ENCODE data around the gene PATZ1. TPM values are rescaled to one million over a fixed set of nuclear protein-coding genes. Genes with fewer than 3 reads are reported as not detected.

The PATZ1 gene
- polyA plus RNA-seq, 3 donors from 2014 or later, result 4.5 to 9.1 (median 5.3) TPM

- peak overlapping the region; percentile 98 to 100 (median 99) for H3K27ac Mint-ChIP-seq
- peaks cover 51 to 54% of the 10 kb centered on the region in 2 donors for H3K4me1 Mint-ChIP-seq
- H3K4me3 Mint-ChIP-seq, result peak overlapping the region; percentile 96 to 98 (median 98)
- H3K9me3 Mint-ChIP-seq, result no peaks in the 10 kb centered on the region
- peak in 1 of 3 donors; percentile 26 for DNase-seq
- peaks cover 3 to 14% (median 11%) of the 10 kb centered on the region in 3 donors for H3K36me3 Mint-ChIP-seq
- H3K27me3 Mint-ChIP-seq (ENCODE audit: low read depth in 3 of 3), result peaks cover 11 to 37% (median 19%) of the 10 kb centered on the region in 3 donors
These were observed 54.5 kb downstream of the PATZ1 start for GRCh38 chr22:31291481-31292235.

- H3K9me3 Mint-ChIP-seq, result no peaks in the 10 kb centered on the region
- H3K36me3 Mint-ChIP-seq, result peaks cover 3 to 17% (median 11%) of the 10 kb centered on the region in 3 donors
- DNase-seq, result peak; percentile 95 to 97 (median 96)
- H3K27ac Mint-ChIP-seq, result peak overlapping the region; percentile 99 to 100 (median 99)
- peaks cover 14 to 40% (median 19%) of the 10 kb centered on the region in 3 donors for H3K27me3 Mint-ChIP-seq (ENCODE audit: low read depth in 3 of 3)
- peak overlapping the region; percentile 96 to 98 (median 98) for H3K4me3 Mint-ChIP-seq
- H3K4me1 Mint-ChIP-seq, result peaks cover 60 to 63% of the 10 kb centered on the region in 2 donors
These were observed 55.4 kb downstream of the PATZ1 start for GRCh38 chr22:31290494-31291471.

- Mint-ChIP-seq H3K36me3 (peaks cover 3 to 28% (median 15%) of the 10 kb centered on the region in 3 donors), H3K27ac (peak overlapping the region; percentile 99 to 100 (median 99)), H3K4me1 (peaks cover 72 to 74% of the 10 kb centered on the region in 2 donors), H3K9me3 (no peaks in the 10 kb centered on the region), H3K27me3 (ENCODE audit: low read depth in 3 of 3) (peaks cover 14 to 40% (median 19%) of the 10 kb centered on the region in 3 donors), H3K4me3 (peak overlapping the region; percentile 96 to 98 (median 98))
- DNase-seq, result no peak
These were observed 56.8 kb downstream of the PATZ1 start for GRCh38 chr22:31289344-31289743.

- Mint-ChIP-seq H3K27ac (peak overlapping the region; percentile 99 to 100 (median 99)), H3K36me3 (peaks cover 3 to 31% (median 15%) of the 10 kb centered on the region in 3 donors), H3K4me1 (peaks cover 70 to 73% of the 10 kb centered on the region in 2 donors), H3K4me3 (peak overlapping the region; percentile 53 to 98 (median 96)), H3K27me3 (ENCODE audit: low read depth in 3 of 3) (peaks cover 14 to 40% (median 19%) of the 10 kb centered on the region in 3 donors), H3K9me3 (no peaks in the 10 kb centered on the region)
- DNase-seq, result peak in 1 of 3 donors; percentile 22
These were observed 57.5 kb downstream of the PATZ1 start for GRCh38 chr22:31288496-31289240.

- Mint-ChIP-seq H3K27ac (peak overlapping the region; percentile 99 to 100 (median 99)), H3K9me3 (no peaks in the 10 kb centered on the region), H3K4me1 (peaks cover 69 to 70% of the 10 kb centered on the region in 2 donors), H3K27me3 (ENCODE audit: low read depth in 3 of 3) (peaks cover 14 to 40% (median 19%) of the 10 kb centered on the region in 3 donors), H3K4me3 (peak overlapping the region; percentile 53 to 98 (median 67)), H3K36me3 (peaks cover 7 to 37% (median 21%) of the 10 kb centered on the region in 3 donors)
- DNase-seq, result no peak
These were observed 58.2 kb downstream of the PATZ1 start for GRCh38 chr22:31287818-31288495.

- peaks cover 58 to 61% of the 10 kb centered on the region in 2 donors for H3K4me1 Mint-ChIP-seq
These were observed 59.5 kb downstream of the PATZ1 start for GRCh38 chr22:31286360-31287255.

GRCh38 chr22:31284281-31285155 is 61.6 kb downstream of the PATZ1 start:
- H3K4me3 Mint-ChIP-seq, result no peak overlapping the region
- peaks cover 46 to 51% of the 10 kb centered on the region in 2 donors for H3K4me1 Mint-ChIP-seq
- no peak for DNase-seq
- peak overlapping the region; percentile 99 to 100 (median 99) for H3K27ac Mint-ChIP-seq
- H3K9me3 Mint-ChIP-seq, result no peaks in the 10 kb centered on the region
- peaks cover 4 to 42% (median 15%) of the 10 kb centered on the region in 3 donors for H3K36me3 Mint-ChIP-seq
- peaks cover 1 to 14% (median 4%) of the 10 kb centered on the region in 3 donors for H3K27me3 Mint-ChIP-seq (ENCODE audit: low read depth in 3 of 3)

More at GRCh38 chr22:31286360-31287255, 59.5 kb downstream of the PATZ1 start:
- Mint-ChIP-seq H3K4me3 (peak overlapping the region; percentile 58 to 79 (median 73)), H3K36me3 (peaks cover 7 to 42% (median 23%) of the 10 kb centered on the region in 3 donors), H3K9me3 (no peaks in the 10 kb centered on the region), H3K27ac (peak overlapping the region; percentile 99 to 100 (median 99)), H3K27me3 (ENCODE audit: low read depth in 3 of 3) (peaks cover 8 to 29% (median 13%) of the 10 kb centered on the region in 3 donors)
- DNase-seq, result peak; percentile 61 to 70 (median 69)

GRCh38 chr22:31282748-31283468 is 63.2 kb downstream of the PATZ1 start:
- peaks cover 34% of the 10 kb centered on the region in 2 donors for H3K4me1 Mint-ChIP-seq
- peaks cover 4 to 43% (median 12%) of the 10 kb centered on the region in 3 donors for H3K36me3 Mint-ChIP-seq
- no peaks in the 10 kb centered on the region for H3K9me3 Mint-ChIP-seq
- peaks cover 0 to 6% (median 4%) of the 10 kb centered on the region in 3 donors for H3K27me3 Mint-ChIP-seq (ENCODE audit: low read depth in 3 of 3)
- DNase-seq, result no peak
- H3K27ac Mint-ChIP-seq, result peak overlapping the region; percentile 77 to 100 (median 80)
- H3K4me3 Mint-ChIP-seq, result no peak overlapping the region

- Mint-ChIP-seq H3K4me3 (no peak overlapping the region), H3K9me3 (no peaks in the 10 kb centered on the region), H3K27ac (peak overlapping the region in 5 of 6 donors; percentile 4 to 78 (median 55)), H3K4me1 (peaks cover 24 to 25% of the 10 kb centered on the region in 2 donors), H3K36me3 (peaks cover 4 to 43% (median 12%) of the 10 kb centered on the region in 3 donors), H3K27me3 (ENCODE audit: low read depth in 3 of 3) (peaks cover 2 to 4% (median 3%) of the 10 kb centered on the region in 3 donors)
- DNase-seq, result no peak
These were observed 64.4 kb downstream of the PATZ1 start for GRCh38 chr22:31281733-31282132.

- no peak for DNase-seq
- Mint-ChIP-seq H3K4me3 (no peak overlapping the region), H3K27me3 (ENCODE audit: low read depth in 3 of 3) (peaks cover 0 to 2% (median 0%) of the 10 kb centered on the region in 3 donors), H3K36me3 (peaks cover 8 to 42% (median 11%) of the 10 kb centered on the region in 3 donors), H3K4me1 (peaks cover 7 to 8% of the 10 kb centered on the region in 2 donors), H3K27ac (peak overlapping the region; percentile 6 to 89 (median 78)), H3K9me3 (no peaks in the 10 kb centered on the region)
These were observed 66.2 kb downstream of the PATZ1 start for GRCh38 chr22:31279821-31280505.

All from immature natural killer cell (primary cell).